Muscle layer of duodenum (tissue), 2 donors: Measurements from ENCODE around the gene ALKBH2.

Experiments
- H3K27ac ChIP-seq: one replicate; pipeline ENCODE4 v1.7.0; 2013; ENCODE audit warnings: mild to moderate bottlenecking, low read length
- H3K27me3 ChIP-seq: one replicate; pipeline ENCODE4 v1.7.0; 2013; ENCODE audit warnings: low read depth, mild to moderate bottlenecking, control low read depth, low read length
- H3K36me3 ChIP-seq, 2 donors: one replicate each; pipeline ENCODE4 v1.7.0; 2013; ENCODE audit warnings: low read length in 2 of 2, control low read depth in 1 of 2, mild to moderate bottlenecking in 1 of 2; ENCODE audit not compliant: insufficient read depth in 2 of 2, control insufficient read depth in 1 of 2
- H3K4me1 ChIP-seq, 2 donors: one replicate each; pipeline ENCODE4 v1.7.0; 2013; ENCODE audit warnings: low read length in 2 of 2, mild to moderate bottlenecking in 2 of 2, control low read depth in 1 of 2, moderate library complexity in 1 of 2; ENCODE audit not compliant: insufficient read depth in 2 of 2, control insufficient read depth in 1 of 2
- H3K4me3 ChIP-seq, 2 donors: one replicate each; pipeline ENCODE4 v1.7.0; 2013; ENCODE audit warnings: low read length in 2 of 2, low read depth in 1 of 2, mild to moderate bottlenecking in 1 of 2
- H3K9me3 ChIP-seq, 2 donors: one replicate each; pipeline ENCODE4 v1.7.0; 2013; ENCODE audit warnings: low read length in 2 of 2, control low read depth in 1 of 2, mild to moderate bottlenecking in 1 of 2; ENCODE audit not compliant: control insufficient read depth in 1 of 2
- donor health status: healthy.

The ALKBH2 gene

GRCh38 chr12:109125791-109126190 is 32.5 kb upstream of the ALKBH2 start:
- Histone ChIP-seq H3K27me3 (no peaks in the 10 kb centered on the region), H3K4me3 (no peak overlapping the region), H3K9me3 (no peaks in the 10 kb centered on the region), H3K27ac (no peak overlapping the region), H3K4me1 (peaks cover 0 to 12% of the 10 kb centered on the region in 2 donors), H3K36me3 (no peaks in the 10 kb centered on the region)

DNA sequence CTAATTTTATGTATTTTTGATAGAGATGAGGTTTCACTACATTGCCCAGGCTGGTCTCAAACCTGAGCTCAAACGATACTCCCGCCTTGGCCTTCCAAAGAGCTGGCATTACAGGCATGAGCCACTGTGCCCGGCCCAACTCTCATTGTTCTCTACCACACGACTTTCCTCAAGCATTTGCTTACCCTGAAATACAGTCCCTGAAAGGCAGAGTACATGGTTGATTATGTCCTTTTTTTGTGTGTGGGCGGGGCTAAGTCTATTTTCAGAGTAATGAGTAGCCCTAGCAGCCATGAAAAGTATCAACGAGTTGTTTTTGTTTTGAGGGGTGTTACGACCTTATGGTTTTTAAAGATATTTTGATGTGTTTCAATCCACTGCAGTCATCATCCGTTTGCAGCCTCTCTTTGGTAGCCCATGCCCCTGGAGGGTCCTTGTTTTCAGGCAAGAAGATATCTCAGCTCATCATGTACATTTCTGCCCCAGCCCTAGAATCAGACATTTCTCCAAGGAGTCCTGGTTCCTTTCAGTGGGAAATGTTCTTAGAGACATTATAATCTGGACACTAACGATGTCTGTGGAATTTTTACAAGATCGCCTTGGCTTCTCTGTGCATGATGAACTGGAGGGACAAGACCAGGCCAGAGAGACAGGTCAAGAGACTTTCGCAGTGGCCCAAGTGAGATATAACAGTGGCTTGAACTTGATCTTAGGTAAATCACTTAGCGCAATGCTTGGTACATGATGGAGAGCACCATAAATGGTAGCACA is 31.8 kb upstream of the ALKBH2 start:
- Histone ChIP-seq H3K27me3 (no peaks in the 10 kb centered on the region), H3K36me3 (no peaks in the 10 kb centered on the region), H3K27ac (no peak overlapping the region), H3K4me3 (no peak overlapping the region), H3K9me3 (no peaks in the 10 kb centered on the region), H3K4me1 (peaks cover 0 to 15% of the 10 kb centered on the region in 2 donors)

- Histone ChIP-seq H3K9me3 (no peaks in the 10 kb centered on the region), H3K27ac (no peak overlapping the region), H3K4me3 (no peak overlapping the region), H3K36me3 (no peaks in the 10 kb centered on the region), H3K27me3 (no peaks in the 10 kb centered on the region), H3K4me1 (peaks cover 3 to 19% of the 10 kb centered on the region in 2 donors)
Observed at GRCh38 chr12:109121346-109121880, 28.1 kb upstream of the ALKBH2 start.

DNA sequence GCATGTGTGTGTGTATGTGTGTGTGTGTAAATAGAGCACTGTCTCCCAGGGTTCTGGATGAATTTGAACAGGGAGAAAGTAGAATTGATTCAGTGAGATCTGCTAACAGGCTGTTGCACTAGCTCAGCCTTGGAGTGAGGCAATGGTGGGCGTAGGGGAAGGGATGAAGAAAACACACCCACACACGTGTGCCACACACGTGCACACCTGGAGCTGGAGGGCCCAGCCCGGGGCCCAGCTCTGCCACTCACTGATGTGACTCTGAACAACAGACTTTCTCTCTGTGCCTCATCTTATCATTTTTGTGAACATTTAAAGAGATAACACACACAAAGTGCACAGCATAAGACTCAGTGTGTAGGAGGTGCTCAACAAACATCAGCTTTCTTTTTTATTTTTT is 27.3 kb upstream of the ALKBH2 start:
- Histone ChIP-seq H3K27ac (no peak overlapping the region), H3K9me3 (no peaks in the 10 kb centered on the region), H3K27me3 (no peaks in the 10 kb centered on the region), H3K36me3 (no peaks in the 10 kb centered on the region), H3K4me3 (no peak overlapping the region), H3K4me1 (peaks cover 12 to 28% of the 10 kb centered on the region in 2 donors)

GRCh38 chr12:109120095-109120494 is 26.8 kb upstream of the ALKBH2 start:
- H3K27ac ChIP-seq = no peak overlapping the region
- H3K36me3 ChIP-seq = no peaks in the 10 kb centered on the region
- no peak overlapping the region for H3K4me3 ChIP-seq
- H3K9me3 ChIP-seq = no peaks in the 10 kb centered on the region
- H3K4me1 ChIP-seq = peaks cover 16 to 32% of the 10 kb centered on the region in 2 donors
- no peaks in the 10 kb centered on the region for H3K27me3 ChIP-seq

GRCh38 chr12:109116611-109116949 is 23.3 kb upstream of the ALKBH2 start:
- Histone ChIP-seq H3K36me3 (no peaks in the 10 kb centered on the region), H3K9me3 (no peaks in the 10 kb centered on the region), H3K27ac (peak overlapping the region; percentile 93), H3K4me1 (peaks cover 17 to 56% of the 10 kb centered on the region in 2 donors), H3K4me3 (peak overlapping the region; percentile 33 to 35), H3K27me3 (no peaks in the 10 kb centered on the region)

DNA sequence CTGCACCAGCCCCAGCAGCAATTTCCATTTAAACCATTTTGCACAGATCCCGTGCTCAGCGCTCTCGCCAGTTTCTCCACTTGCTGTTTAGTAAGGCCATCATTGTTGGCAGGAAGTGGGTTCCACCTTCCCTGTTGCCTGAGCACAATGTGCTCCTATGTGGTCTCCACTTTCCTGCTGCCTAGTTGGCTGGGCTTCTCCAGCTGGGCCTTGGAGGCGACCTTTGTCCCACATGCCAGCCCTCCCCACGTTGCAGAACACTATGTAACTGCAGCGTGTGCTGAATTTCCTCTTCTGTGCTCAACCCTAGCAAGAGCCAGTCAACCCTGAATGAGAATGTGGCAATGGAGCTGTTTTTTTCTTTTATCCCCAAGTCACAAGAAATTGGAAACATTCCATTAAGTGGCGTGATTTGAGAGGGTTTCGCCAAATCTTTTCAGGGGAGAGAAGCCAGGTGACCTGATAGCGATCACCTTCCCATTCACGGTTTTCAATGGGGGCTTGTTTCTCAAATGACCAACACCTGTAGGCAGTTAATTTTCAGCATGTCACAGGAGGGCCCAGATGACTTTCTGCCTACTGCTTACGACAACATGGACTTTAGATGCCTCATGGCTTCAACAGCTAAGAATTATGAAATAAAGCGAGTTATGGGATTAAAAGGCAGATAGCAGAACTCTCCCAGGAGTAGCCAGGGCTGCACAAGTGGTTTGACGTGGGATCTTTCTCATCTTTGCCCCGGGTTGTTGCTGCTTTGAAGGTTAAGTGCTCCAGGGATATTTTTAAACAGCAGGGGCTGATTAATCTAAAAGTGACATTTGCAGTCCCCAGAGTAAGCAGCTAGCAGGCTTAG is 22.7 kb upstream of the ALKBH2 start, which contains the start of gene ACACB:
Gene ACACB, plus strand, starts transcription at position 830 of the 853 bp plus-strand sequence. CDS start 22,819 bp downstream, outside the sequence.
- Histone ChIP-seq H3K27me3 (no peaks in the 10 kb centered on the region), H3K27ac (peak within 1 kb of the TSS; percentile 93), H3K4me3 (peak within 1 kb of the TSS; percentile 33 to 35), H3K9me3 (no peaks in the 10 kb centered on the region), H3K36me3 (no peaks in the 10 kb centered on the region), H3K4me1 (peaks cover 17 to 56% of the 10 kb centered on the region in 2 donors)

DNA sequence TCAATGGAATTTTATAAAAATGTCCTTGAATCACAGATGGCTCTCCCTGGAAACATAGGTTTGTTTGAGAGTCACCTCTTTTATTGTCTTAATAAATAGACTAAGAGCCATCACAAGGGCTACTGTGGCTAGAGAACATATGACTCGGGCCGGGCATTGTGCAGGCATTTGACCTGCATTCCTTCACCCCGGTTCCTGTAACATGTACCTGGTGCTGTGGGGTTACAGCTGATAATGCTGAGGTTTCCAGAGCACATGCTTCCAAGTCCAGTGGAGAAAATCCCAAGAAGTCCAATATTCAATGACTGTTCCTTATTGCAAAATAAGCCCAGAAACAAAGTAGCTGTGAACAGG is 22.1 kb upstream of the ALKBH2 start:
- H3K4me1 ChIP-seq = peaks cover 17 to 61% of the 10 kb centered on the region in 2 donors
- peak overlapping the region; percentile 8 to 33 for H3K4me3 ChIP-seq
- H3K27ac ChIP-seq = peak overlapping the region; percentile 93

GRCh38 chr12:109114644-109115043 is 21.4 kb upstream of the ALKBH2 start:
- no peaks in the 10 kb centered on the region for H3K9me3 ChIP-seq
- peaks cover 17 to 61% of the 10 kb centered on the region in 2 donors for H3K4me1 ChIP-seq
- H3K4me3 ChIP-seq = peak overlapping the region in 1 of 2 donors; percentile 8
- peak overlapping the region; percentile 93 for H3K27ac ChIP-seq
- no peaks in the 10 kb centered on the region for H3K27me3 ChIP-seq
- H3K36me3 ChIP-seq = no peaks in the 10 kb centered on the region

More for the DNA sequence above, 22.1 kb upstream of the ALKBH2 start:
- Histone ChIP-seq H3K27me3 (no peaks in the 10 kb centered on the region), H3K9me3 (no peaks in the 10 kb centered on the region), H3K36me3 (no peaks in the 10 kb centered on the region)

GRCh38 chr12:109113661-109114321 is 20.5 kb upstream of the ALKBH2 start:
- peaks cover 17 to 61% of the 10 kb centered on the region in 2 donors for H3K4me1 ChIP-seq
- peak overlapping the region; percentile 65 for H3K27ac ChIP-seq
- peaks cover 0 to 4% of the 10 kb centered on the region in 2 donors for H3K36me3 ChIP-seq
- H3K9me3 ChIP-seq = no peaks in the 10 kb centered on the region
- no peaks in the 10 kb centered on the region for H3K27me3 ChIP-seq
- peak overlapping the region; percentile 5 to 47 for H3K4me3 ChIP-seq
